Activated CD4-positive, alpha-beta T cell treated with anti-CD3 and anti-CD28 coated beads, Interleukin-2, amount 50 U/mL, for 48 hours (primary cell): Measurements from ENCODE around the gene WDFY2.

Source experiments
- DNase-seq, 2 experiments: peaks; one replicate each; pipeline ENCODE4 v3.0.0-alpha.2; 2020

Gene WDFY2

GRCh38 chr13:51715613-51716012, 131.4 kb downstream of the WDFY2 start:
- DNase-seq: no peak

- no peak for DNase-seq
Measured at GRCh38 chr13:51717786-51718398, 133.6 kb downstream of the WDFY2 start.

- no peak for DNase-seq
Measured at GRCh38 chr13:51719394-51719793, 135.1 kb downstream of the WDFY2 start.

GRCh38 chr13:51721496-51721895, 137.2 kb downstream of the WDFY2 start:
- no peak for DNase-seq

GRCh38 chr13:51723529-51723928, 139.3 kb downstream of the WDFY2 start:
- no peak for DNase-seq

GRCh38 chr13:51724721-51725120, 140.5 kb downstream of the WDFY2 start:
- DNase-seq: no peak

GRCh38 chr13:51726446-51727193, 142.4 kb downstream of the WDFY2 start:
- no peak for DNase-seq

GRCh38 chr13:51727634-51728274, 143.5 kb downstream of the WDFY2 start:
- no peak for DNase-seq

GRCh38 chr13:51728275-51728673, 144.0 kb downstream of the WDFY2 start:
- DNase-seq: no peak

GRCh38 chr13:51728972-51729371, 144.7 kb downstream of the WDFY2 start:
- no peak for DNase-seq

GRCh38 chr13:51729866-51730553, 145.7 kb downstream of the WDFY2 start:
- DNase-seq: peak; percentile 34 to 58

GRCh38 chr13:51730927-51731326, 146.7 kb downstream of the WDFY2 start:
- DNase-seq: no peak

GRCh38 chr13:51731759-51732158, 147.5 kb downstream of the WDFY2 start:
- no peak for DNase-seq

GRCh38 chr13:51733374-51734298, 149.4 kb downstream of the WDFY2 start:
- DNase-seq: no peak

GRCh38 chr13:51734786-51735185, 150.5 kb downstream of the WDFY2 start:
- DNase-seq: no peak

- DNase-seq: no peak
Measured at GRCh38 chr13:51737609-51738008, 153.3 kb downstream of the WDFY2 start.

- DNase-seq: no peak
Measured at GRCh38 chr13:51738226-51738905, 154.1 kb downstream of the WDFY2 start.

- no peak for DNase-seq
Measured at GRCh38 chr13:51739027-51739764, 154.9 kb downstream of the WDFY2 start.

- DNase-seq: no peak
Measured at GRCh38 chr13:51740698-51741097, 156.4 kb downstream of the WDFY2 start.

- DNase-seq: no peak
Measured at GRCh38 chr13:51742031-51742430, 157.8 kb downstream of the WDFY2 start.

GRCh38 chr13:51742611-51743010, 158.3 kb downstream of the WDFY2 start:
- DNase-seq: no peak
